GM13976 (cell line): ENCODE results near the gene POFUT1.
"Not testable (repeated sequence)": the region's sequence is repeated elsewhere in the genome, so short reads cannot be mapped to it uniquely, and the experiment has no call there.

Experiments
- DNase-seq: peaks from one replicate; pipeline ENCODE4 v3.0.0; 2012; ENCODE audit warnings: low spot score
- in situ Hi-C: fragments of 300-500 bp; cut with MboI; formaldehyde crosslinking; loops from one replicate; pipeline ENCODE4 v1.12.0; 2022; ENCODE audit warnings: low sequenced_read_pairs, mixed read lengths, inconsistent platforms; ENCODE audit not compliant: unreplicated experiment
- TF ChIP-seq, protein P1 (sequence below): IDR thresholded peaks from 2 replicates; pipeline ENCODE4 v1.5.1; 2012; ENCODE audit warnings: borderline replicate concordance, mild to moderate bottlenecking; ENCODE audit not compliant: insufficient read depth; ENCODE audit errors: extremely low read depth, missing control alignments, control extremely low read depth

Gene POFUT1

DNA sequence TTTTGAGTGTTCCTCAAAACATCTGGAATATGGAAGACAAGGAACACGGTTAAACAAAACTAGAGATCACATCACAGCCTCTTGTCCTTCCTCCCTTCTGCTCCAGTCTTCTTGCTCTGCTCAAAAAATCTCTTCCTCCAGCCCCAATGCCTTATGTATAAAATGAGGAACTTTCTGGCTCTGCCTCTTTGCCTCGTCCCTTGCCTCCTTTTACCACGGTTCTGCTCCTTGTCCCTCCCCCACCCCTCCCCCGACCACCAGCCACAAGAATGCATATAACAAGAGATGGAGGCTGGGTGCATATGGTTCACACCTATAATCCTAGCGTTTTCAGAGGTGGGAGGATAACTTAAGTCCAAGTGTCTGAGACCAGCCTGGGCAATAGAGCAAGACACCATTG lies 43.7 kb upstream of the POFUT1 start:
- in situ Hi-C loops: no loop called here
- TF ChIP-seq, protein P1, sequence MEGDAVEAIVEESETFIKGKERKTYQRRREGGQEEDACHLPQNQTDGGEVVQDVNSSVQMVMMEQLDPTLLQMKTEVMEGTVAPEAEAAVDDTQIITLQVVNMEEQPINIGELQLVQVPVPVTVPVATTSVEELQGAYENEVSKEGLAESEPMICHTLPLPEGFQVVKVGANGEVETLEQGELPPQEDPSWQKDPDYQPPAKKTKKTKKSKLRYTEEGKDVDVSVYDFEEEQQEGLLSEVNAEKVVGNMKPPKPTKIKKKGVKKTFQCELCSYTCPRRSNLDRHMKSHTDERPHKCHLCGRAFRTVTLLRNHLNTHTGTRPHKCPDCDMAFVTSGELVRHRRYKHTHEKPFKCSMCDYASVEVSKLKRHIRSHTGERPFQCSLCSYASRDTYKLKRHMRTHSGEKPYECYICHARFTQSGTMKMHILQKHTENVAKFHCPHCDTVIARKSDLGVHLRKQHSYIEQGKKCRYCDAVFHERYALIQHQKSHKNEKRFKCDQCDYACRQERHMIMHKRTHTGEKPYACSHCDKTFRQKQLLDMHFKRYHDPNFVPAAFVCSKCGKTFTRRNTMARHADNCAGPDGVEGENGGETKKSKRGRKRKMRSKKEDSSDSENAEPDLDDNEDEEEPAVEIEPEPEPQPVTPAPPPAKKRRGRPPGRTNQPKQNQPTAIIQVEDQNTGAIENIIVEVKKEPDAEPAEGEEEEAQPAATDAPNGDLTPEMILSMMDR: no peak
- DNase-seq: no peak

DNA sequence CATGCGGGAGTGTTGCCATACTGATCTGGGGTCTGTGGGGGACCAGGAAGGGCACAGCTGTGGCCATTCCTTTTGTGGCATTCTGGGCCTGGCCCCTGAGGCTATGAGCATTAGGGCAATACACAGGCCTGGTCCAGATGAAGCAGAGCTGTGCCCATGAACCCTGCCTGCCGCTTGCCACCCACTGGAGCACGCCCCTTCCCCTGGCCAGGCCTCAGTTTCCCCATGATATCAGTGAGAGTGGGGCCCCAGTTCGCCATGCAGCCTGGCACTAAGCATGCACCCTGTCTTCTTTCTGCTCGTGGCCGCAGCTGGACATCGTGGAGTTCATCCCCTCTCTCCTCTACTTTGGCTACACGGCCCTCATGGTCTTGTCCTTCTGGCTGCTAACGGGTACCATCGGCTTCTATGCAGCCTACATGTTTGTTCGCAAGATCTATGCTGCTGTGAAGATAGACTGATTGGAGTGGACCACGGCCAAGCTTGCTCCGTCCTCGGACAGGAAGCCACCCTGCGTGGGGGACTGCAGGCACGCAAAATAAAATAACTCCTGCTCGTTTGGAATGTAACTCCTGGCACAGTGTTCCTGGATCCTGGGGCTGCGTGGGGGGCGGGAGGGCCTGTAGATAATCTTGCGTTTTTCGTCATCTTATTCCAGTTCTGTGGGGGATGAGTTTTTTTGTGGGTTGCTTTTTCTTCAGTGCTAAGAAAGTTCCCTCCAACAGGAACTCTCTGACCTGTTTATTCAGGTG lies 42.5 kb upstream of the POFUT1 start:
- DNase-seq: no peak
- in situ Hi-C loops: no loop called here
- TF ChIP-seq, protein P1: no peak

DNA sequence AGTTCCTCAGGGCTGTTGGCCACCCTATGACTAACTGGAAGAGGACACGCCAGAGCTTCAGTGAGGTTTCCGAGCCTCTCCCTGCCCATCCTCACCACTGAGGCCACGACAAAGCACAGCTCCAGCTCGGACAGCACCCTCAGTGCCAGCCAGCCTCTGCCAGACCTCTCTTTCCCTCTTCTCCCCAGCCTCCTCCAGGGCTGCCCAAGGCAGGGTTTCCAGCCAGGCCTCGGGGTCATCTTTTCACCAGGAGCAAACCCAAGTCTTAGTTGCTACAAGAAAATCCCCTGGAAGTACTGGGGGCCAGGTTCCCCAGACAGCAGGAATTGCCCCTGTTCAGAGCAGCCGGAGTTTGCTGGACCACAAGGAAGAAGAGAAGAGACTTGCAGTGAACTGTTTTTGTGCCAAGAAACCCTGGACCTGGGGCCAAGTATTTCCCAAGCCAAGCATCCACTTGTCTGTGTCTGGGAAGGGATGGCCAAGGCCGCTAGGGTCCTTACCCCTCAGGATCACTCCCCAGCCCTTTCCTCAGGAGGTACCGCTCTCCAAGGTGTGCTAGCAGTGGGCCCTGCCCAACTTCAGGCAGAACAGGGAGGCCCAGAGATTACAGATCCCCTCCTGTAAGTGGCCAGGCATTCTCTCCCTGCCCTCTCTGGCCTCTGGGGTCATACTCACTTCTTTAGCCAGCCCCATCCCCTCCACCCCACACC lies 41.7 kb upstream of the POFUT1 start:
- TF ChIP-seq, protein P1: no peak
- DNase-seq: no peak
- in situ Hi-C loops: no loop called here

DNA sequence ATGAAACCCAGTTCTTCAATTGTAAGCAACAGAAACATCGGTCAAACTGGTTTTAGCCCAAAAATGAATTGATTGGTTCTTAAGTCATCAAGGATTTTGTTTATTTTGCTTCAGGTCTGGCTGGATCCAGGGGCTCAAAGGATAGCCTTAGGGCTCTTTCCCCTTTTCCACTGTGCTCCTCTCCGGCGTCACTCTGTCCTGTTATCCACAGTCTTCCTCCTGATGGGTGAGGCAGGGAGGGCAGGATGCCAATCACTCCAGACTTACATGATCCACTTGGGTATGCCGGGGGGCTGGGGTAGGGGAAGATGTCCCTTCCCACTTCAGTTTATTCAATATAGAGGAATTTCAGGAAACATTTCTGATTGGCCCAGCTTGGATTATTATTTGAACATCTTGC lies 40.1 kb upstream of the POFUT1 start:
- TF ChIP-seq, protein P1: no peak
- no peak for DNase-seq
- in situ Hi-C loops: no loop called here

DNA sequence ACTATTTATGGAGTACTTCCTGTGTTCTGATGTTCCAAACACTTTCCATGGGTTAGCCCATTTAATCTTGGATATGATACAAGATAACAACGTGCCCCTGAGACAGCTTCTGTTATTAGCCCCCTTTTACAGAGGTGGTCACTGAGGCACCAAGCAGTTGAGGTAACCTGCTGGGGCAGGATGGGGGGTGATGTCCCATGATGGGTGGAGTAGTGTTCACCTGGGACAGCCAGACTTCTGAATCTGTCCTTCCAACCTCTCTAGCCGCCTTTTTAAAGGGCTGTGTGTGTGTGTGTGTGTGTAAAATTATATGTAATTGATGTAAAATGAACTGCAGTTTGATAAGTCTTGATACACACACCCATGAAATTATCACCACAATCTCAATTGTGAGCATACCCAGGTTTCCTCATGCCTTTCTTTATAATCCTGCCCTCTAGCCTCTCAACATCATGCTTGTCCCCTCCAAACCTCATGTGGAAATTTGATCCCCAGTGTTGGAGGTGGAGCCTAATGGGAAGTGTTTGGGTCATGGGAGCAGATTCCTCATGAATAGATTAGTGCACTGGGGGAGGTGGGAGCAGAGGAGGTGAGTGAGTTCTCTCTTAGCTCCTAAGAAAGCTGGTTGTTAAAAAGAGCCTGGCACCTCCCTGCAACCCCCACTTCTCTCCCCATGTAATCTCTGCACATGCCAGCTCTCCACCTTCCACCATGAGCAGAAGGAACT lies 39.3 kb upstream of the POFUT1 start:
- DNase-seq: no peak
- TF ChIP-seq, protein P1: no peak
- in situ Hi-C loops: no loop called here

DNA sequence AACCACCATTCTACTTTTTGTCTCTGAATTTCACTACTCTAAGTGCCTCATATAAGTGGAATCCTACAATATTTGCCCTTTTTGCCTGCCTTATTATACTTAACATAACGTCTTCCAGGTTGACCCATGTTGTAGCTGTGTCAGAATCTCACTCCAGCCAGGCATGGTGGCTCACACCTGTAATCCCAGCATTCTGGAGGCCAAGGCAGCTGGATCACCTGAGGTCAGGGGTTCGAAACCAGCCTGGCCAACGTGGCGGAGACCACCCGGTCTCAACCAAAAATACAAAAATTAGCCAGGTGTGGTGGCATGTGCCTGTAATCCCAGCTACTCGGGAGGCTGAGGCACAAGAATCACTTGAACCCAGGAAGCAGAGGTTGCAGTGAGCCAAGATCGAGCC lies 30.0 kb upstream of the POFUT1 start:
- in situ Hi-C loops, DNase-seq: not testable (repeated sequence)

DNA sequence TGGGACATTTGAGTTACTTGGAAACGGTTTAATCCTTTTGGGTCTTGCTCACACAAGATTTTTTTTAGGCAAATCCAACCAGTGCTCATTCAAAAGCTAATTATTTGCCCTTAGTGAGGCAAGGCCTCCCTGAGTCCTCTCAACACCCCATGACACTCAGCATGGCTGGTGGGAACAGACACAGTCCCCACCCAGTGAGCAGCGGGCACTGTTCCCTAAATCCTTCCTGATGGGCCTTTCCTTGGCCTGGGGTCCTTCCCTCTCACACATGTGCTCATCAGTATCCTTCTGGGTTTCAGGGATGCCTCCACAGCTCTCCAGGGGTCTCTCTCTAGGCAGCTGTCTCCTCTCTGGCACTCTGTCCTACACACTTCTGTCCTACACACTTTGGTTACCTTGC lies 28.2 kb upstream of the POFUT1 start:
- DNase-seq: no peak
- in situ Hi-C loops: no loop called here
- TF ChIP-seq, protein P1: no peak
